Measurements from ENCODE around the gene SH3BP2. TPM values are rescaled to one million over a fixed set of nuclear protein-coding genes. Genes with fewer than 3 reads are reported as not detected.

Gene SH3BP2
- total RNA-seq, 1 experiment from 2014 or later, result 20.4 TPM

- DNase-seq, result no peak
- Histone ChIP-seq H3K4me3 (ENCODE audit: insufficient read depth, low read depth, low read length) (no peak overlapping the region), H3K36me3 (replicated peaks; ENCODE audit: control insufficient read depth, insufficient read depth, low read length) (no peaks in the 10 kb centered on the region), H3K27me3 (ENCODE audit: control insufficient read depth, insufficient read depth, low read length) (no peaks in the 10 kb centered on the region)
Measured at GRCh38 chr4:2781911-2782310, 11.0 kb upstream of the SH3BP2 start.

DNA sequence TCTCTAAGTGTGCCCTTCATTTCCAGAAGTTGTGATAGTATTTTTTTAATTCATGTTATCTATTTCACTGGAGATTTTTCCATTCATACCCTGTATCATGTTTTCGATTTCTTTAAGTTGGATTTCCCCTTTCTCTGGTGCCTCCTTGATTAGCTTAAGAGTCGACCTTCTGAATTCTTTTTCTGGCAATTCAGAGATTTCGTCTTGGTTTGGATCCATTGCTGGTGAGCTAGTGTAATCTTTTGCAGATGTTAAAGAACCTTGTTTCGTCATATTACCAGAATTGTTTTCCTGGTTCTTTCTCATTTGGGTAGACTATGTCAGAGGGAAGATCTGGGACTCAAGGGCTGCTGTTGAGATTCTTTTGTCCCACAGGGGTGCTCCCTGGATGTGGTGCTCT lies 9.1 kb upstream of the SH3BP2 start:
- H3K36me3 ChIP-seq (replicated peaks; ENCODE audit: control insufficient read depth, insufficient read depth, low read length), result no peaks in the 10 kb centered on the region
- H3K4me3 ChIP-seq (ENCODE audit: insufficient read depth, low read depth, low read length), result no peak overlapping the region
- H3K27me3 ChIP-seq (ENCODE audit: control insufficient read depth, insufficient read depth, low read length), result no peaks in the 10 kb centered on the region
- no peak for DNase-seq

GRCh38 chr4:2785613-2786012 lies 7.3 kb upstream of the SH3BP2 start:
- no peaks in the 10 kb centered on the region for H3K36me3 ChIP-seq (replicated peaks; ENCODE audit: control insufficient read depth, insufficient read depth, low read length)
- no peak overlapping the region for H3K4me3 ChIP-seq (ENCODE audit: insufficient read depth, low read depth, low read length)
- no peaks in the 10 kb centered on the region; the same call in 1 of the 2 replicates for H3K27me3 ChIP-seq (ENCODE audit: control insufficient read depth, insufficient read depth, low read length)
- DNase-seq, result no peak

DNA sequence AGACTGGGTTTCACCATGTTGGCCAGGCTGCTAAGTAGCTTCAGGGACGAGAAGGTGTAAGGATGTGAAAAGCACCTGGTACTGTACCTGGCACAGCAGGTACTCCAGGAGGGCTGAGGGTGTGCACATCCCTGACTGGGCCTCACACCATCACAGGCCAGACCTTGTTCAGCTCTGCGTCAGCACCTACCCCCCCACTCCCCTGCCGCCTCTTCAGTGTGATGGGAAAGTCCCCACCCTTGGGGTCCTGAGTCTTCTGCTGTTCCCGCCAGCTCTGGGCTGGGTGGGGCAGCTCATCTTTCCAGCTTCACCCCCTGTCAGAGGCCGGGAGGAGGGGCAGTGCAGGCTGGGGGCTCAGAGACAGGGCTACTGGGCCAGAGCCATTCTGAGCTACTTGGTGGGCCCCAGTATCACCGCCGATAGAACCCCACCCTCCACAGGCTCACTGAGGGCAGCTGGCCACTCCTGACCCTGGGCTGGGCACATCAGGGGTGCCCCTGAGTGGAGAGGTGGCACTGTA lies 6.7 kb upstream of the SH3BP2 start:
- Histone ChIP-seq H3K27me3 (ENCODE audit: control insufficient read depth, insufficient read depth, low read length) (no peaks in the 10 kb centered on the region; the same call in 1 of the 2 replicates), H3K4me3 (ENCODE audit: insufficient read depth, low read depth, low read length) (no peak overlapping the region), H3K36me3 (replicated peaks; ENCODE audit: control insufficient read depth, insufficient read depth, low read length) (no peaks in the 10 kb centered on the region)
- no peak for DNase-seq

GRCh38 chr4:2786794-2787229 lies 6.1 kb upstream of the SH3BP2 start:
- no peak for DNase-seq
- H3K36me3 ChIP-seq (replicated peaks; ENCODE audit: control insufficient read depth, insufficient read depth, low read length), result no peaks in the 10 kb centered on the region
- H3K4me3 ChIP-seq (ENCODE audit: insufficient read depth, low read depth, low read length), result no peak overlapping the region

GRCh38 chr4:2787230-2788100 lies 5.4 kb upstream of the SH3BP2 start:
- Histone ChIP-seq H3K36me3 (replicated peaks; ENCODE audit: control insufficient read depth, insufficient read depth, low read length) (no peaks in the 10 kb centered on the region), H3K4me3 (ENCODE audit: insufficient read depth, low read depth, low read length) (no peak overlapping the region), H3K27me3 (ENCODE audit: control insufficient read depth, insufficient read depth, low read length) (no peaks in the 10 kb centered on the region; the same call in none of the 2 replicates)
- DNase-seq, result no peak

More at GRCh38 chr4:2786794-2787229, 6.1 kb upstream of the SH3BP2 start:
- no peaks in the 10 kb centered on the region; the same call in 1 of the 2 replicates for H3K27me3 ChIP-seq (ENCODE audit: control insufficient read depth, insufficient read depth, low read length)

DNA sequence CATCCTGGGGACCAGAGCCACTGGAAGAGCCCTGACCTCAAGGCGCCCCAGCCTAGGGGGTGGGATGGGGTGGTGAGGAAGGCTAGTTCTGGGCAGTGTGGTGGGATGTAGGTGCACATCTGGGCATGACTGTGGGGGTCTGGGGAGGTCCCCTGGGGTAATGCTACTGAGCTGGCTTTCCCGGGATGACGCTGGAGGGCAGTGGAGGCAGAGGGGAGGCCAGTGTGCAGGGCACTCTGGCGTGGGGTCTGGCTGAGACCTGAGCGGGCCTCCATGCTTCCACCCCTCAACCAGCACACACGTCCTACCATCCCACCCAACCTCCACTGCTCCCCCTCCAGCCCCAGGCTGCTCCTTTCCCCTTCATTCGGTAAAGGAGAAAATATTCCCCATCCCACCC lies 4.8 kb upstream of the SH3BP2 start:
- H3K4me3 ChIP-seq (ENCODE audit: insufficient read depth, low read depth, low read length), result no peak overlapping the region
- no peaks in the 10 kb centered on the region for H3K36me3 ChIP-seq (replicated peaks; ENCODE audit: control insufficient read depth, insufficient read depth, low read length)
- no peak for DNase-seq
- H3K27me3 ChIP-seq (ENCODE audit: control insufficient read depth, insufficient read depth, low read length), result peaks cover 2% of the 10 kb centered on the region

GRCh38 chr4:2788532-2789103 lies 4.3 kb upstream of the SH3BP2 start:
- Histone ChIP-seq H3K36me3 (replicated peaks; ENCODE audit: control insufficient read depth, insufficient read depth, low read length) (no peaks in the 10 kb centered on the region), H3K27me3 (ENCODE audit: control insufficient read depth, insufficient read depth, low read length) (peaks cover 6% of the 10 kb centered on the region), H3K4me3 (ENCODE audit: insufficient read depth, low read depth, low read length) (no peak overlapping the region)
- no peak for DNase-seq

GRCh38 chr4:2789351-2789750 lies 3.5 kb upstream of the SH3BP2 start:
- Histone ChIP-seq H3K36me3 (replicated peaks; ENCODE audit: control insufficient read depth, insufficient read depth, low read length) (no peaks in the 10 kb centered on the region), H3K27me3 (ENCODE audit: control insufficient read depth, insufficient read depth, low read length) (peaks cover 12% of the 10 kb centered on the region), H3K4me3 (ENCODE audit: insufficient read depth, low read depth, low read length) (no peak overlapping the region)
- DNase-seq, result no peak

- Histone ChIP-seq H3K36me3 (replicated peaks; ENCODE audit: control insufficient read depth, insufficient read depth, low read length) (no peaks in the 10 kb centered on the region), H3K27me3 (ENCODE audit: control insufficient read depth, insufficient read depth, low read length) (peaks cover 12% of the 10 kb centered on the region), H3K4me3 (ENCODE audit: insufficient read depth, low read depth, low read length) (no peak overlapping the region)
- DNase-seq, result no peak
Measured at GRCh38 chr4:2789793-2790582, 2.9 kb upstream of the SH3BP2 start.

GRCh38 chr4:2790583-2791517 lies 2.0 kb upstream of the SH3BP2 start:
- Histone ChIP-seq H3K36me3 (replicated peaks; ENCODE audit: control insufficient read depth, insufficient read depth, low read length) (no peaks in the 10 kb centered on the region), H3K27me3 (ENCODE audit: control insufficient read depth, insufficient read depth, low read length) (peaks cover 12% of the 10 kb centered on the region), H3K4me3 (ENCODE audit: insufficient read depth, low read depth, low read length) (no peak overlapping the region)
- no peak for DNase-seq

DNA sequence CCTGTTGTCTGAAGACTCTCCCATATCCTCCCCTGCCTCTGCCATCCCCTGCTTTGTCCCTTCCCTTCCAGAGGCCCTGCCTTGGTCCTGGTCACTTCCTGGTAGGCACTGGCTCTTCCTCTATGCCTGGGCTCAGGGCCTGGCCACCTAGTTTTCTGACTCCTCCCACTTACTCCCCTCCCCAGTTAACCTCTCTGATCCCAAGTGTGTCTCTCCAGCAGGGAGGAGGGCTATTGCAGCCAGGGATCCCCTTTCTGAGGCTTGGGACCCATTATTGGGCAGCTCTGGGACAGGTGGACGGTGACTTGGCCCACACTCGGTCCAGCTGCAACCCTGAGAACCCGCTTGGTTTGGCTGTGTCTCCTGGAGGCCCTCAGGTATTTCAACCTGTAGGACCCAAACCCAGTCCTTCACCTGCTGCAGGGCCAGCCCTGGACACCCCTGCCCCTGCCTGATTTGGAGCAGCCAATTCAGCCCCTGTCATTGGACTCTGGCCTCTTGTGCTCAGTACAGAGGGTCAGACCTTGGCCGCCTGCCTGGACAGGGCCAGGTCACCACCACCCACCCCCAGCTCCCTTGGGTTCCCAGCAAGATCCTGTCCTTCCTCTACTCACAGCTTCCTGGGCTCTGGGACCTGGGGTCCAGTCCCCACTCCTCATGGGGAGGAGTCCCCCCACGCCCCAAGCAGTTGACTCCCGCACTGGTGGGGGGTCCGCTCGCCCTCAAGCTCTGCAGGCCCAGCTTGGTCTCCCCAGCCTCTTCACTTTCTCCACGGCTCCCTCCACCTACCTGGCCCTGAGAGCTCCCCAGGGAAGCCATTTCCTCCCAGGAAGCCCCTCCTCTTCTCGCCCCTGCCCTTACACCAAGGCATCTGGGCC lies 1.1 kb upstream of the SH3BP2 start:
- Histone ChIP-seq H3K27me3 (ENCODE audit: control insufficient read depth, insufficient read depth, low read length) (peaks cover 12% of the 10 kb centered on the region), H3K36me3 (replicated peaks; ENCODE audit: control insufficient read depth, insufficient read depth, low read length) (no peaks in the 10 kb centered on the region), H3K4me3 (ENCODE audit: insufficient read depth, low read depth, low read length) (no peak overlapping the region)
- DNase-seq, result no peak

- no peak for DNase-seq
- Histone ChIP-seq H3K4me3 (ENCODE audit: insufficient read depth, low read depth, low read length) (no peak overlapping the region), H3K27me3 (ENCODE audit: control insufficient read depth, insufficient read depth, low read length) (peaks cover 12% of the 10 kb centered on the region), H3K36me3 (replicated peaks; ENCODE audit: control insufficient read depth, insufficient read depth, low read length) (no peaks in the 10 kb centered on the region)
Measured at GRCh38 chr4:2792396-2792710, 532 bp upstream of the SH3BP2 start.
